Measurements from ENCODE around the gene TCF4.
A peak's percentile ranks its signal among the peaks of the same experiment; 100 is the strongest.

TCF4 gene

GRCh38 chr18:55375930-55376329 lies 212.1 kb downstream of the TCF4 start:
- no peak for DNase-seq

DNA sequence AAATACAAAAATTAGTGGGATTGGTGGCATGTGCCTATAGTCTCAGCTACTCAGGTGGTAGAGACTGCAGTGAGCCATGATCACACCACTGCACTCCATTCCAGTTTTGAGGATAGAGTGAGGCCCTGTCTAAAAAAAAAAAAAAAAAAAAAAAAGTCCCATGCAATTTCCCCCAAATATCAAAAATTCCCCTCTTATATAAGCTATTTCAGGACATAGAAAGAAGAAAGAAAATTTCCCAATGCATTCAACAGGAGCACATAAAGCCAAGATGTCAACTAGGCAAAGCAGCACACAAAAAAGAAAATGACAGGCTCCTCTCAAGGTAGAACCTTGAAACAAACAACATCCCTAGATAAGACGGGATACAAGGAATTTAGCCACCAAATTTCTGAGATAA lies 213.3 kb downstream of the TCF4 start:
- DNase-seq: no peak

DNA sequence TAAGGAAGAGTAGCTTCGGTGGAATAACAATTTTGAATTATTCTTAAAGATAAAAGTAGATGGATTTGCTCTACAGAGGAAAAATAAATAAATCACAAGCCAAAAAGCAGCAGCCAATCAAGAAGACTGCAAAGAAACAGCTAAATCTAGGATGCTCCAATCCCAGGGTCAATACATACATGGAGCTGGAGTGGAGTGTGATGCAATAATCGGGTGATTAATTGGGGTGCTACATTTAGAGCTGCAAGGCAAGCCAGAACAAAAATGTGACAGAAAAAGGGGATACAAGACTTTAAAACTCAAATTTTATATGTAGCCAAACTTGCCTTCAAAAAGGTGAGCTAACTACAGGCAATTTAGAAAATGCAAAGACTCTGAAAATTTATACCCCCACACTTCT lies 215.8 kb downstream of the TCF4 start:
- no peak for DNase-seq

DNA sequence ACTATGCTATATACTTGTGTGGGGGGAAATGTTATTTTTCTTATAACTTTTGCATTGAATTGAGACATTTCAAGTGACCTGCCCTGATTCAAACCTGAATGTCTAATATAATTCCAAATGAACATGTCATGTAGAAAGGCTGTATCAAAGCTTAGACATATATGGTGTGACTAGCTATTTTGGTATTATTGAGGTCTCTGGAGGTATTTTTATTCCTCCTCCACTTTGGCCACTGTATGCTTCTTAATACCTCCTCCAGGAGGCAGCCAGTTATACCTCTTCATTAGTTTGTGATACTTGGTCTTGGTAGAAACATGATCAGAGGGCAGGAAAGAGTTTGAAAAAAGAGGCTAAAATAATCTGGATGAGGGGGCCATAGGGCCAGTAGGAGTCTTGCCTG lies 217.1 kb downstream of the TCF4 start:
- no peak for DNase-seq

GRCh38 chr18:55369346-55369745 lies 218.6 kb downstream of the TCF4 start:
- no peak for DNase-seq

- DNase-seq: no peak
These were observed 222.7 kb downstream of the TCF4 start for GRCh38 chr18:55365342-55365741.

DNA sequence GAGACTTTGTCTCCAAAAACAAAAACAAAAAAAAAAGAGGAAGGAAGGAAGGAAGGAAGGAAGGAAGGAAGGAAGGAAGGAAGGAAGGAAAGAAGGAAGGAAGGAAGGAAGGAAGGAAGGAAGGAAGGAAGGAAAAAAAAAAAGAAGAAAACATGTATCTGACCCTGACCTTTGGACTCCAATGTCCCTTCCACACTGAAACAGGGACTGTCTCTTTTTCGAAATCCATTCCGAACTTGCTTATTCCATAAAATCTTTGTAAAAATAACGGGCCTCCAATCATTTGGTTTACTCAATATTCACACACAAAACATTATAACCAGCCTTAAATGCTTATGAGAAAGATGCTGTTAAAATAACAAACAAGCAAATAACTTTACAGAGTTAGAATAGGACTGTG lies 225.7 kb downstream of the TCF4 start:
- DNase-seq: no peak

- DNase-seq: no peak
These were observed 226.3 kb downstream of the TCF4 start for GRCh38 chr18:55361492-55362250.

DNA sequence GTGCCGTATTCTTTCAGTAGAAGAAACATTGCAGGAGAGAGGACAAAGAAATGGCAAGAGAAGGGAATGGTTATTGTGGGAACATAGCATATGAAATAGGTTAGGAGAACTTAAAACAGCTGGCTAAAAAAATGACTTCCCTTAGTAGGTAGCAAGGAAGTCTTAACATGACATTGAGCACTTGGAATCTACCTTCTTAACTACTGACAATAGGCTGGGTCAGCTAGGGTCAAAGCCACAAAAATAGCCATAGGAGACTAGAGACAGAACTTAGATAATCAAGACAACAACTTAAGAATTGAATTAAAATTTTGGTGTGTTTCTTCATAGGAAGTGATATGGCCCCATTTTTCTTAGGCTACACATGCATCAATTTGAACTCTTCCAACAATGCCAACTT lies 227.9 kb downstream of the TCF4 start:
- DNase-seq: no peak

DNA sequence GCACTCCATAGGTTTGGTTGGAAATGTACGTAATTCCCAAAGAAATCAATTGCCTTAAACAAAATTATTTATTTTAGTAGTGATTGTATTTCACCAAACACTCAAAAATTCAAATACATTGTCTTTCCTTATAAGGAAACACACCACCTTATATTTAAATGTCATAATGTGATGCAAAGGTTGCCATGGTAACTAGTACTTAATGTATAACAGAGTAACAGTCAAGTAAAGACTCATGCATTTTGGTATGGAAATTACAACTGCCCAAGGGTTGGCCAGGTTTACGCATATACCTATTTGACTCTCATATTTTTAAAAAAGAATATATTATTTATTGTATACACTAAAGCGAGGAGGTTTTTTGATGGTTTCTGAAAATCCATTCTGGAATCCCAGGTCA lies 231.2 kb downstream of the TCF4 start:
- DNase-seq: no peak

DNA sequence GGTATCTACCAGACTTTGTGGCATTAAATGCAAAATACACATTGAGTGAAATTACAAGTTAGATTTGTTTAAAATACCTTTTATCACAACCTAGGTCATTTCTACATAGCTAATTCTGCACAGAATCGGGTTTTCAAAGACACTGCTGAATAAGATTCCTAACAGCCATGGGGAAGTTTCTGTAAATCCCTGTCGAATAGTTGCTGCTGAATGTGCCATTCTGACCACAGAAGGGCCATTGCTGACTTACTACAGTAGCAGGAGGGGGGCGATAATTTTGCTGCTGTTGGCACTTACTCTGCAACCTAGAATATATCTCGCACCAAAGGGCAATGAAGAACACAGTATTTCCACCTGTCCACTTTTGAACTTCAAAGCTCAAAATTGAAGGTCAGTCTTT lies 232.8 kb downstream of the TCF4 start:
- DNase-seq: no peak

DNA sequence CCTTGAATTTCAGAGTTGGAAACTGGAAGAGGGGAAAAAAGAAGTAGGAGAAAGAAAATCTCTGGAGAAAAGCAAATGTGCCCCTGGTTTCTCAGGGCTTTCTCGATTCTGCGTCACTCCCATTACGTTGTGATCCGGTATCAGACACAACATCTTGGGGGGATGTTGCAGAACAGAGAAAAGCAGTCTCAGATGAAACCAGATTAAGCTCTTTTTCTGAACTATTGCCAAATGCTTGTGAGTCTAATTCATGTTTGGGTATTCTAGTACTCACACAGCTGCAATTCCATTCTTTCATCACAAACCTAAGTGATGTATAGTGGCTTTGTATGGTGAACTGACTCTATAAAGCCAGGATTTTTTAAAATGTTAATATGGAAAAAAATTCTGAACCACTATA lies 233.2 kb downstream of the TCF4 start:
- DNase-seq: no peak

GRCh38 chr18:55353806-55354205 lies 234.2 kb downstream of the TCF4 start:
- no peak for DNase-seq

DNA sequence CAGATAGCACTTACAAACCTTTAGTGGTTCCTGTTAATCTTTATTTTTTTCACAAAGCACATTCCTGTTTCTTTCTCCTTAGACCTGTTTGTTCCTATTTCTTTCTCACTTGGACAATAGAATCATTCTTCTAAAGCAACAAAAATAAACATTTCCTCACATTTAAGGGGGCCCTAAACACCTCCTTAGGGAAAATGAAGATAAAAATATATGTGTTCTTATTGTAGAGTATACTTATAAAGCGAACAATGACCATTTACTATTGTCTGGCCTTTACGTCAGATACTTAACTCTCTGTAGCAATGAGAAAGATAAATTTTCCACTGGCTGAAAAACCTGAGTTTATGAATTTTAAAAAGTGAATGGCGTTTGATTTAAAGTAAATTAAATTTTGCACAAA lies 234.6 kb downstream of the TCF4 start:
- DNase-seq: no peak

DNA sequence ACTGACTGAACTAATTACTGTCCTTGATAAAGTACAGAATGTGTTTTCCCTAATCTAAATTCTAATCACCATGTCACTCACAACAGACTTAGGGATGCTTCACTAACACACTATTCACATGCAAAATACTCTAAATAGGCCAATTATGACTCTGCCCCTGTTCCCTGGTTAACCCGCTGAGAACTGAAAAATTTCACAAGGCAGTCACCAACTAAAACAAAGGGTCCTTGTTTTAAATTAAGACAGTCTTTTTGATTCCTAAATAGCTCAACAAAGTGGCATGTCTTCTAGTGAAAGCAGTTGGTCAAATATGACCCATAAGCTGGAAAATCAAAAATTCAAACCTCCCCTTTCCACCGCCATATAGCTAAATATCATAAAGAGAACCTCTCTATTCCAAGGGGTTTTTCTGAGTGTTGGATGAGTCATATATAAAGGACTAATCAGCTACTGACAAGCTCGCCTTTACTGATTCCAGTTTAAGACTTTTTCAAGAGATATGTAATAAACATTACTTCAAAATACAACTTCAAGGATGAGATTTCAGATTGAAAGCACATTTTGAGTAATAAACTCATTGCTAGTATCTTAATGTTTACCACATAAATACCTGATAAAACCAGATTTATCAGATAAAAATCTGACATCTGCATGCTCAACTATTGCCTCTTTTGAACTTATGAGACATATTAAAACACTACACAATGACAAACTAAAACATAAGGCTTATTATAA lies 235.8 kb downstream of the TCF4 start:
- no peak for DNase-seq

DNA sequence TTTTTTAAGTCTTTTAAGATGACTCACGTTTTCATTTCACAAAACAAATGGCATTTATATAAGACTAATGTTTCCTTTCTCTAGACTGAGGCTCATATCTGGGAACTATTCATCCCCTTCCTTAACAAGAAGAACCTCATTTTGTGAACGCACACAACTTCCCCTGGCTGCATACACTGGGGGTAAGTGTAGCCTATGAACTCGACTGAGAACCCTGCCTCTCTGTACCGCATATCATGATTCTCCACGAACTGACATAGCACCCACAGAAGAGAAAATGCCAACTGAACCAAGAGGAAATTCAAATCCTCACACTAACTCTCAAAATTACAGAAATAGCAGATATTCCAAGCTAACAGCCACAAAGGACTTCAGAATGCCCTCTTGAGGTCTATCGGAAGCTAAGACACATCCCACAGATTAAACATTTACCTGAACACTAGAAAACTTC lies 236.7 kb downstream of the TCF4 start:
- no peak for DNase-seq

DNA sequence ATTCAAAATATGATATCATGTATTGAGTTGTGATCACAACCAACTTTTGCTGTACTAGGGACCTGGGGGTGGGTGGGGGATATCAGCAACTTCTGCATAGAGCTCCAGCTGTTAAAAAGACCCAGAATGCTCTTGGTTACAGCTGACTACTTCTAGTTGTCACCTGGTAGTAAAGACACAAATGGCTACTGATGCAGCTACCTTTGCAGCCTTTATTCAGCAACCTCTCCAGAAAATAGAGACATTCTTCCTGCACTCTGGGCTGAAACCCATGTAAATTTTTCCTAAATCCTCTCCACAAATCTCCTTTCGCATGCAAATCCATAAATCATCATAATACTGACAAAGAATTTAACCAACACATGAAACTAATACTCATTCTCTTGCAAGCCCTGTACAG lies 238.3 kb downstream of the TCF4 start:
- no peak for DNase-seq

- no peak for DNase-seq
These were observed 240.8 kb downstream of the TCF4 start for GRCh38 chr18:55346961-55347740.

GRCh38 chr18:55346387-55346786 lies 241.6 kb downstream of the TCF4 start:
- no peak for DNase-seq

DNA sequence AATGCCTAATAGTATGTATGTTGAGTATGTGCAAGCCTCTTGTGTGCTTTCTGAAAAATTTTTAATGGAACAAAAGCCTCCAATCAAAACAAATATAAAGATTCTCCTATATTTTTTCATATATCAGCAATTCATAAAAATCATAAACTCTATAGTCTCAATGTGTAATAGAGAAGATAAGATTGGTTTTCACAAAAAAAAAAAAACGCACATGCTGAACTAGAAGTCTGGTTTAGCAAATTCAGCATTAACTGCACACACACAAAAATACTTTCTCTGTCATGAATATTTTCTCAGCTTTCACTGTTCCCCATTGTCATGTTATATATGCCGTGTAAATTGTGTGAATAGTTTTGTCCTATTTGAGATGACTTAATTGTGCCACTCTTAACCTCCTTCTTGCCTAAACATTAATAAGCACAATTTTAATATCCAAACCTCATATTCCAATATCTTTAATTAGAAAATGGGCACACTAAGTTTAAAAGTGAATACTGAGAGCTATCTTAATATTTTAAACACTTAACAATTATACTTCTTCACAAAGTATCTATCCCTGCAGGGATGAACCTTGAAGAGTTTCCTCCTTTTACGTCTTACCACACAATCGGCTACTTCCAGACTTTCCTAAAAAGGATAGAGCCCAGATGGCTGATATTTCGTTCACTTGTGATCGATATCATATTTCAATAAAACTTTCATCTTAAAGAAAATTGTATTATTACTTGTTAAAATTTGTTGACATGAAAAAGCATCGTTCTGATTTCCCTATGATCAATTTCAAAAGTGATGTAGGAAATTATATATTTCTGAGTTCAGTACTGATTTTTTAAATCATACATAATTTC lies 242.7 kb downstream of the TCF4 start:
- no peak for DNase-seq

DNA sequence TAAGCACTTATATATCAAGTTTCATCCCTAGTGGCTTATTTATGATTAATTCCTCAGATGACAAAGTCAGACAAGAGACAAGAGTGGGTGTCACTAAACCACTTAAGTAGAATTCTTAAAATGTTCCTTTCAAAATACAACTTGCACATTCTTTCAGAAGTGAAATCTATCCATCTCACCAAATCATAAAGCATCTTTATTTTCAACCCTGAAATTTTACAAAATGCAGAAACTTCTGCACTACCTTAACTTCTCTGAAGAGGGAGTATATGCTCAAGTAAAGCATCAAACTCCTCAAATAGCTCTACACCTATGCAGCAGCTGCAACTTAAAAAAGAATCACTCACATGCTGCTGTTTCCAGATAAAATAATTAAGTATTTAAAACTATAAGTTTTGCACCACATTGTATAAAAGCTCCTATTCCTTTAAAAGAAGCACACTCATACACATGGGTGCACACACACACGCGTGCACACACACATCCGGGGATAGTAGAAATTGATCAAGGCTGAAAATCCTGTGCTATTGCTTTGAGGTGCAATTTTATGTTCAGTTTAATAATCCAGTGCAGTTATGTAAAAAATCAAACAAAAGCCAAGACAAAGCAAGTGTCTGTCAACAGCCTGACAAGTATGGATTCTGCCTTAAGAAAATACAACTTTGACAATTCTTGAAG lies 244.5 kb downstream of the TCF4 start:
- DNase-seq: peak; percentile 29

DNA sequence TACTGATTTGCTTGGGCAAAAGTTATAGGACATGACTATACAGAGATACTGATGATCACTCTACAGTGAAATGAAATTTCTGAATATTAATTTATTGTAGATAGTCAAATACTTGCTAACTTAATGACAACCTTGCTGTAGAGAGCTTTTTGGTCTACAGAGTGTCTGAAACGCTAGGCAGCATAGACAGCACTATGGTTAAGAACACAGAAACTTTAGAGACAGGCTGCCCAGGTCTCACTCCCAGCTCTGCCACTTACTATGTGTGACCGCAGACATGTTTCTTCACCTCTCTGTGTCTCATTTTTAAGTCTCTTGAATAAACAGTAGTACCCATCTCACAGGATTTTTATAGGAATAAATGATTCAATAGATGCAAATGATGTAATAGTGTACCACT lies 247.0 kb downstream of the TCF4 start:
- no peak for DNase-seq
